ENCODE data around the gene SPTBN1.

- TF ChIP-seq CTCF (conservative IDR thresholded peaks at IDR 0.05; ENCODE audit: low read length) (no peak), EZH2phosphoT487 (IDR thresholded peaks at IDR 0.05; ENCODE audit: borderline replicate concordance, low read depth, low read length) (no peak)
These were observed 79.6 kb downstream of the SPTBN1 start for GRCh38 chr2:54535599-54536195.

Data from OCI-LY7 (cell line).